ENCODE data around the gene UROC1.

Gene UROC1

DNA sequence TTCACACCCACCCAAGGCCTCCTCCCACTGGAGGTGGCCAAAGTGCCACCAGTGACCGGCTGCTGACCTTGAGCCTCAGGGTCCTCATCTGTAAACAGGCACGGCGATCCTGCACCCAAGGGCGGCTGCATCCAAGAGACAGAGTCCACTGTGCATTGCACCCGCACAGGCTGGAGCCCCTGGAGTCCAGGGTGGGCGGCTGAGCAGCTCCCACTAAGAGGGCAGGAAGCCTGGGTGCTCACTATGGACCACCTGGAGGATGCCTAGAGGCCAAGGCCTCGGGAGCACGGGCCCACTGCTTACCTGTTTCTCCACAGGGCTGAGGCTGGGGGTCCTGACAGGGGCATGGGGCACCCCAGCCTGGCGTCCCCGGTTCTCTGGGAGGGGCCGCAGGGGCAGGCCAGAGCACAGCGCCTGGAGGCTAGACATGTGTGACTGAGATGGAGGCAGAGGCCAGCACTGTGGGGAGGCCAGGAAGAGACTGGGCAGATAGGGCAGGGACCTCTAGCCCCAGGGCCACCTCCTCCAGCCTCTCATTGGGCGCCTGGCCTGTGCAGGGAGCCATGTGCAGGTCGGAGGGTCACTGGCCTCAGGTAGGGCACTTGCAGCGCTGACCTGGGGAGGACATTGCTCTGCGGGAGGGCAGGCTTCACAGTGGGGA, at the start of gene UROC1:
TSS of gene UROC1 (minus strand) at position 483 of the 661 bp plus-strand sequence. CDS start at position 429, 54 bp downstream.
- DNase-seq: no peak

DNA sequence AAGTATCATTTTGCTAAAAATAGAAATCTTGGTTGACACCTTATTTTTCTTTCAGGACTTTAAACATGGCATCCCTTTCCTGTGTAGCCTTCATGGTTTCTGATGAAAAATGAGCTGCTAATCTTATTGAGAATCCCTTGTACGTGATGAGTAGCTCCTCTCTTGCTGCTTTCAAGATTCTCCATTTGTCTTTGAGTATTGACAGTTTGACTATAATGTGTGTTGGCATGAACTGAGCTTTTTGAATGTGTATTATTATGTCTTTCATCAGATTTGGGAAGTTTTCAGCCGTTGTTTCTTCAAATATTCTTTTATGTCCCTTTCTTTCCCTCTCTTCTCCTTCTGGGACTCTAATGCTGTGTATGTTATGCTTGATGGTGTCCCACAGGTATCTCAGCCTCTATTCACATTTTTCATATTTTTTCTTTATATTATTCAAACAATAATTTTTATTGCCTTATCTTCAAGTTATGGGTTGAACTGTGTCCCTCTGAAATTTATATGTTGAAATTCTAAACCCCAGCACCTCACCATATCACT, 45.2 kb upstream of the UROC1 start:
- no peak for DNase-seq

DNA sequence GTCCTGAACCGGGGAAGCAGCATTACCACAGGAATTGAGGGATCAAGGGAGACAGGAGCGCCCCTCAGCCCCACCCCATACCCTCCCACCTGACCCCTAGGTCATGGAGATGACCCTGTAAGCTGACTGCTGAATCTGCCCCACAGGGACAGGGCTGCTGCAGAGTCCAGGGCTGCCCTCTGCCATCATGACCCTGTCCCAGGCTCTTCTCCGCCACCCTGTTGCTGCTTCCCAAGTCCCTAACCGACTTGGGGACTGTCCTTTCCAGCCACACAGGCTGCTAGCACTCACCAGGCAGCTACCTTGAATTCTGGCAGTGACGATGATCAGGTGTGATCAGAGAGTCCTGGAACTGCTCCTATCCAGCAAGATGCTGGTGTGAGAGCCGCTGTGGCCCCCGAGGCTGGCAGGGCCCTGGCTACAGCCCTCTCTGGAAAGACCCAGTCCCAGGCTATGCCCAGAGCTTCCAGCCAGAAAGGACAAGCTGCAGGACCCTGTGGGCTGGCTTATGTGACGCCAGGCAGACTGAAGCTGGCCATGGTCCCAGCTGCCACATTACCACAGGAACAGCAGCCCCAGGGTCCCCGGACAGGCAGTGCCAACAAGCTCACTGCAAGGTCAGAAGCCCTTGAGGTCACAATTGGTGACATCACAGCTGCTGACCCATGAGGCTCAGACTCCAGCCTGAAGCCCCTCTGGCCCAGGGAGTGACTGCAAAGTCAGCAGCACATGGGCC, 40.9 kb upstream of the UROC1 start, which contains the start of gene C3orf22:
TSS of gene C3orf22 (minus strand) at position 597 of the 736 bp plus-strand sequence. CDS start 5,542 bp downstream, outside the sequence.
- DNase-seq: no peak

DNA sequence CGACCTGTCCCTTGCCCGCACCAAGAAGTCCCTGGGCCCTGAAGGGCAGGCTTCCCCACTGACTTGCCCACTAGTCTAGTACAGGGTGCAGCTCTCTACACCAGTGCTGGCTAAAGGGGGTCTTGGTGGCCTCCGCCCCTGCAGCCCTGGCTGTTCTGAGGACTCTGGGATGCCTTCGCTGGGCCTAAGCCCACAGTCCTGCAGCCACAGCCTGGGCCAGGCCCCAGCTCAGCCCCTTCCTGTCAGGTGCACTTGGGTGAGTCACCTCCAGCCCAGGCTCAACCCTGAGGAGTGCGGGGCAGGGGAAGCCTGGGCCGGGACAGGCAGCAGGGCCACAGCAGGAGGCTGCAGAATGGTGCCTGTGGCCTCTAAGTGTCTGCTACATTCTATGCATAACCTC, 40.2 kb upstream of the UROC1 start:
- DNase-seq: no peak

DNA sequence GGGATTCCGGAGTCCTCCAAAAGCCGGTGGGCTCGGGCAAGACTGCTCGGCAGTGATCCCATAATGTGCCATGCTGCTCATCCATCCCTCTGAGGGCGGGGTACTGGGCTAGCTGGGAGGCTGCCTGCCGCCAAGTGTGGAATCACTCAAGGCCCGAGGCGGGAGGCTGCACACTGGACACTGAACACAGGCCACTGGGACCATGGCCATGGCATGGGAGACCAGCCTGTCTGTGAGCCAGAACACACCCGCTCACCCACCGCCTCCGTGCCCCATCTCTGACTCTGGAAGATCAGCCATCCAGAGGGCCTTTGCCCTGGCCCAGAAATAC, 39.8 kb upstream of the UROC1 start:
- DNase-seq: no peak

DNA sequence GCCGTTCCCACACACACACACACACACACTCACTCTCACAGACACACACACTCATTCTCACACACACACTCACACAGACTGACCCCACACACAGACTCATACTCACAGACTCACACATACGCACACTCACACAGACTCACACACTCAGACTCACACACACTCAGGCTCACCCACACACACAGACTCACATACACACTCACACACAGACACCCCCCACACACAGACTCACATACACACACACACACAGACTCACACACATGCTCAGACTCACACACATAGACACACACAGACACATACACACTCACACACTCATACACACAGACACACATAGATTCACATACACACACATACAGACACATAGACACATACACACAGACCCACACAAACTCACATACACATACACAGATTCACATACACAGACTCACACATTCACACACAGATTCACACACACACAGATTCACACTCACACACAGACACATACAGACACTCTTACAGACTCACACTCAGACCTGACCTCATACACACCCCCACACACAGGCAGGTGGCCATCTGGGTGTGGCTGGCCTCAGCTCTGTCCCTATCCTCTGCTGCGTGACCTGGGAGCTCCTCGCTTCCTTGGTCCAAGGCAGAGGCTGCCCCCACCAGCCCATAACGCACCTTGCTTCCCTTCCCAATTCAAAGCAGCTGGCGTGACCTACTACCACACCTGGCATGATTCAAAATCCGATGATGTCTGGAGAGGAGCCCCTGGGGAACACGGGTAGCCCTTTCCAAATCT, 39.3 kb upstream of the UROC1 start:
- no peak for DNase-seq

DNA sequence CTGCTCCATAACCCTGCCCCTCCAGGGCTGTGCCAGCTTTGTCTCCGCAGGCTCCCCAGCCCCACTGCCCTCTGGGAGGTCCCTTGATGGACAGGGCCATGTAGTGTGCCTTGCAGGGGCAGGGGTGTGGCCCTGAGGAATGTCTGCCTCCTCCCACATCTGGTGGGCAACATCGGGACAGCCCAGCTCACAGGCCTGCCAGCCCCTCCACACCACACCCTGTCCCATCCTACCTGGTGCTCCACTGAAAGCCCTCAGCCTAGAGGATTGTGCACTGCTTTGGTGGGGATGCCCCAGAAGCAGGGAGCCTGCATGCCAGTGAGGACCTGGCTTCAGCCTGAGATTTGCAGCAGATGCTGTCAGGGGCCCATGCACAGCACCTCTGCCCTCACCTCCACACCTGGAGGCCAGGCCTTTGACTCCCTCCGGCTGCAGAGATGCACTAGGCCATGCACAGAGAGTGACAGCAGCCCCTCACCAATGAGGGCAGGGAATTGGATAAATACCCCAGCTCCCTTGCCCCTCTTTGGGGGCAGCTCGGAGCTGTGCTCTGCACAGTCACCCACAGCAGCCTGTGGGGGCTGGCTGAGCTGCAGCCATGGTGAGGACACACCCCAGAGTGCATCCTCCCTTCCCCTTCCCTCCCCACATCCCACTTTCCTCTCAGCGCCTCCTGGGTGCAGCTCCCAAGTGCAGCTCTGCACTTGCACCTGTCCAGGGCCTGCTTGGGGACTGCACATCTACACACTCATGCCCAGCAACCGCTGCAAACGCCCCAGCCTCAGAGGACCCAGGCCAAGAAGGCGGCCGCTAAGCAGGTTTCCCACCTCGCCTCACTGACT, 38.4 kb upstream of the UROC1 start:
- DNase-seq: no peak

DNA sequence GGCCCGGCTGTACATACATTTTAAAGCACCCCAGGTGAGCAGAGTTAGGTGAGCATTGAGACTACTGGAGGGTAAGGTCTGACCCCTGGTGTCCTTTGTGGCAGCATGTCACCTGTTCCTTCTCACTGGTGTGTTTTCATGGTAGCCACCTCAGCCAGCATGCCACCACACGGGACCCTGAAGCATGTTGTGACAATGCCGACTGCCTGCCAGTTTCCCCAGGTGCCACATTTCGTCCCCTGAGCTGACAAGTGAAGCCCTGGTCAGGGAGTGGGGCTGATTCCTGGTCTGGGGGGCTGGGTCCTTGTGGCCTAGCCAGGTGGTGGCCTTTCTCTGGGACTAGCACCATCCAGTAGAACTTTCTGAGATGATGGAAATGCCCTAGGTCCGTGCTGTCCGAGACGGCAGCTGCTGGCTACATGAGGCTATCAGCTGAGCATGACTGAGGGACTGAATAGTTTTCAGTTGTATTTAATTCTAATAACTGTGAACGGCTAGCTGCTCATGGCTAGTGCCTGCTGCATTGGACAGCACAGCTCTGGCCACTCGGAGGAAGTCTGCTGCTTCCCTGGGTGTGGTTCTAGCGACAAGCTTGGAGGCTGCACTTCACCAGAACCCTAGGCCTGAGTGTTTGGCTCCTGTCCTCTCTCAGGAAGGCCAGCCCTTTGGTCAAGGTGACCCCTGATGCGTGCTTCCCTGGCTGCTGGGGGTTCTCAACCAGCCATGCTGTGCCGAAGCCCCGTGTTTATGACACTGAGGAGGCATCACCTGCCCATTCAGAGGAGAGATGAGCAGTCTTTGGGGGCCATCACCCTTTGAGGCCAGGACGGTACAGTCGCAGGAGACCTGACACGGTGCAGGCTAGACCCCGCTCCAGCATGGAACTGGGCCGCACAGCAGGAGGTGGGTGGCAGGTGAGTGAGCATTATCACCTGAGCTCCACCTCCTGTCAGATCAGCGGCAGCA, 37.3 kb upstream of the UROC1 start:
- DNase-seq: no peak

DNA sequence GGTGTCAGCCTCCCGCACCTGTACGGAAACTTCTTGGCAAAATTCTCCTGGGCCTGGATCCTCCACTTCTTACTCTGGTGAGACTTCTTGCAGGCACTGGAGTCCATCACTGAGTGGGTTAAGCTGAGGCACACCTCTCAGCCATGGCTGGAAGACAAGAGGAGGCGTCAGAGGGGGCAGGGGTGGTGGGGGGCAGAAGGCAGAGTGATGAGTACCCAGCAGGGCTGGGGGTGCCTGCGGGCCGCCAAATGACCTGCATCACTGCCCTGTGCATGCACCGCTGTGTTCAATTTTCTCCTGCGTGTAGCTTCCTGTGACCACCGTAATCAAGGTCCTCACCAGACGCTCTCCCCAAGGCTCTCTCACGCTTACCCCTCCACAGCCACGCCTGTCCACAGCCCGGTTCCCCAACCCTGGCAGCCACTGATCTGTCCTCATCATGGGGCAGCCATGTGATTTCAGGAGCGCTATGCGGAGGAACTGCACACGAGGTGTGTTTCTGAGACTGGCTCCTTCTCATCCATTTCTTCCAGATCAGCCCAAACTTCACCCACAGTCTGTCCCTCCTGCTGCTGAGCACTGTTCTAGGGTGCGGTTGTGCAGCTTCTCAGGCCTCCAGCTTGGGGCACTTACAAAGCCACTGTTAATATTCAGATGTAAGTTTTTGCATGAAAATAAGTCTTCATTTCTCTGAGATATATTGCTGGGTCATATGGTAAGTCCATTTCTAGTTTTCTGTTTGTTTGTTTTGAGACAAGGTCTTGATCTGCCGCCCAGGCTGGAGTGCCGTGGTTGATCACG, 35.9 kb upstream of the UROC1 start:
- DNase-seq: no peak

DNA sequence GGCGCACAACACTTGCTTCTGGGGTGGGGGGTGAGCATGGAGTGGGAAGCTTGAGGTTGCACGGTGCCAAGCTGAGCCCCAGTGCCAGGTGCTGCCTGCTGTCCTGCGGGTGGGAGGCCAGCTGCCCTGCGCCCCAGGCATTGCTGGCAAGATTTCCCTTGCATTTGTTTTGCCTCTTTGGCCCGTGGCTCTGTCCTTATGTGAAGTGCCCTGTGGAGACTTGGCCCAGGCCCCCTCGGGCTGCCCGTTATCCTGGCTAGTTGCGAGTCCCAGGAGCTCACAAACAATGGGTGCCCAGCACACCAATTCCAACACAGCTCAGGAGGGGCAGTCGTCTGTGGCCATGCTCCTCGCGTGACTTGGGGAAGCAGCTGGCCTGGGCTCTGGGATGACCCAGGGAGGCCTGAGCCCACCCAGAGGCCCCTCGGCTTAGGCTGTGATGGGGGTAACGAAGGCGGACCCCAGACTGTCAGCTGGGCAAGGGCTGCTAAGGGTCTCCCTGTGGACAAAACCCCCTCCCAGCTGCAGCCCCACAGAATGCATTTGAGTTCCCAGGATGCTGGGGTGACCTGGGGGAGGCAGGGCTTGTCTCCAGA, 35.2 kb upstream of the UROC1 start:
- no peak for DNase-seq

DNA sequence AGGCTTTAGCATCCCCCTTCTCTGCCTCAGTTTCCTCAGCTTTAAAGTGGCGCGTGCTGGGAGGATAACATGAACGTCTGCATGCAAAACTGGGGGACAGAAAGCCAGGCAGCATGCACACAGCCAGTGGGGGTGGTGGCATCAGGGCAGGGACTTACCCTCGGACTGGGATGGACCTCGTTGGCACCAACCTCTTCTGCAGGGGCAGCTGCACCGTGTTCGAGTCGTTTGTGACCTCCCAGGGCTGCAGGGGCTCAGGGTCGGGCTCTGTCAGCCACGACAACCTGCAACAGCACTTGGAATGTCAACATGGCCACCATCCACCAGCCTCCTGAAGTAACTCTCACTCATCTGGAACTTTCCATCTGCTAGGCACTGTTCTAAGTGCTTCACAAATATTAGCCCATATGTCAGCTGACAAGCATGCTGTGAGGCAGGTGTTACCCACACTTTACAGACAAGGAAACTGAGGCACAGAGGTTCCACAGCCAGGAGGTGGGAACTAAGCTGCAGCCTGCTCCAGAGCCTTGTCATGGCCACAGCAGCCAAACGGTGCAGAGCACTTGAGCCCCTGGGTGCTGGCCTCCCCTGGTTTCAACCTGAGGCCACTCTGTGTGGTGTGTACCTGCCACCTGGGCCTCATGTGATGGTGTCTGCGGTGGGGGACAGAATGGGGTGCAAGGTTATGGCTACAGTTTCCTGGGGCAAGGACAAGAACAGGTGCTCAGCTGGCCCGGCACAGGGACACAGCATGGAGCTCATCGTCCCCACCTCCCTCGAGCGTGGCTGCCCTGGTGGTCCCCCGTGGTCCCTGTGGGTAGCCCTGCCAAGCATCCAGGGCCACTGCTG, 34.5 kb upstream of the UROC1 start:
- no peak for DNase-seq

DNA sequence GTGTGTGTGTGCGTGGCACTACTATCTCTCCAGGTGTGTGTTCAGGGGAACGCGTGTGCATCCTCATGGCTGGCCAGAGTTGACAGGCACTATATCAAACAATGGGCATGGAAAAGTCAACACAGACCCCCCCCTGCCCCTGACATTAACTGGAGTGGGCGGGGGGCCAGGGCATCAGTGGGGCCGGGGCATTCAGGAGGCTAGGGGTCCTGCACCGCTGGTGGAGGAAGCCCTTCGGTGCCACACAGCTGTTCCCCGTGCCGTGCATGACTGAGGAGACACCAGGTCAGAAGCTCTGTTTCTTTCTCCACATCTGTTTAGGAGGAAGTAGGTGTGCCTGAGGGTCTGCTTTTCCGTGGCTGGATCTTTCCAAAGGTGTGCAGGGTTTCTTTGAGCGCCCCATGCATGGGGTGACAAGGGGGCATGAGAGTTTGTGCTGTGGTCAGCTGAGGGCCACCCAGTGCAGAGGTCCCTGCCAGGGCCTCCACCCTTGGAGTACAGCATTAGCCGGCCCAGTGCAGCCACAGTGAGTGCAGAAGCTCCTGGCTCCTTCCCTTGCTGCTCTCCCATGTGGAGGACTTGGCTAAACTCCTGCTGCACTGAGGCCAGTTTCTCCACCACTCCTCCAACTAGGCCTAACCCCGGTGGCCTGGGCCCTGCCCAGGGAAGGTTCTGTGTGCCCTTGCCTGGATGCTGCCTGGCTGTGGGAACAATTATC, 33.7 kb upstream of the UROC1 start:
- DNase-seq: no peak

DNA sequence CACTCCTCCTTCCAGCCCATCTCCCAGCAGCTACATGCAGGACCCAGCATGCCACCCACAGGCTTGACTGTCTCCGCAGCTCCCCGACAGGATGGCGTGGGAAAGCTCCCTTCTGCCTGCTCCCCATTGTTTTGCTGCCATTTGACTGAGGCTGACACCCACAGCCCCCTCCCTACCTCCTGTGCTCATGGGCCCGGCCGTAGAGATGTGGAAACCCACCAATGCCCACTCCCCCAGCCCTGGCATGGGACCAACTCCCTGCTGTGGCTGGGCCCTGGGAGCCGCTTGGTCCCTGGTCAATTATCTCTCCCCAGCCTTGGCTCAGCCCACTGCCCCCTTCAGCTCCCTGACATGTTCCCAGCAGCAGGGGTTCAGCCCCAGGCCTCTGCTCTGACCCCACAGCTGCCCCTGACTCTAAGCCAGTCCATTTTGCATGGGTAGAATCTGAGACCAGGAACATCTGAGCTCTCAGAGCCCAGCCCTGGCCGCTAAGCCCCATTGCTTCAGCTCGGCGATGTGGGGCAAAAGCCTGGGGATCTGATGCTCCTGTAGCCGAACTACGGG, 33.0 kb upstream of the UROC1 start:
- no peak for DNase-seq

DNA sequence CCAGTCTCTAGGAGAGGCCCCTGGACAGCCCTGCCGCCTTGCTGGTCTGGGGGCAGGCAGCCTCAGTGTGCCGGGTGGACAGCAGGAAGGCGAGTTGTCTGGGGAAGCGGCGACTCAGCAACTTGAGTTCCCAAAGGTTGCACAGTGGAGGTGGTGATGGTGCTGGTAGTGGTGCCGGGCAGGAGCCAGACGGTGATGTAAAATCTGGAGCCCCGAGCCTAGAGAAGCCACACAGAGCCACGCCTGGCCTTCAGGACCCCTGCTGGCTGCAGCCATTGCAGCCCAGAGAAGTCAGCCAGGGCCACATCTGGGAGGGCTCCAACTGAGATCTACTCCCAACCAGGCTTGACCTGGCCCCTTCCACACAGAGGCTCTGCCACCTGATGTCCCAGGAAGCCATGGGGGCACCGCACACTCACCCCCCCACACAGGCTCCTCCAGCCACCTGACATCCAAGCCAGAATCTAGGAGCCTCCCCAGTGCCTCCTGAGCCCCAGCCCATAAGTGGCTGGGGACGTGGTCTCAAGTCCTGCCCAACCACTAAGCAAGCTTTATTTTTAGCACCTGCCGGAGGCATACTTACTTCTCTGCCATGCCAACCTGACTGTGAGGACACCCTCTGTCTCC, 32.4 kb upstream of the UROC1 start:
- no peak for DNase-seq

DNA sequence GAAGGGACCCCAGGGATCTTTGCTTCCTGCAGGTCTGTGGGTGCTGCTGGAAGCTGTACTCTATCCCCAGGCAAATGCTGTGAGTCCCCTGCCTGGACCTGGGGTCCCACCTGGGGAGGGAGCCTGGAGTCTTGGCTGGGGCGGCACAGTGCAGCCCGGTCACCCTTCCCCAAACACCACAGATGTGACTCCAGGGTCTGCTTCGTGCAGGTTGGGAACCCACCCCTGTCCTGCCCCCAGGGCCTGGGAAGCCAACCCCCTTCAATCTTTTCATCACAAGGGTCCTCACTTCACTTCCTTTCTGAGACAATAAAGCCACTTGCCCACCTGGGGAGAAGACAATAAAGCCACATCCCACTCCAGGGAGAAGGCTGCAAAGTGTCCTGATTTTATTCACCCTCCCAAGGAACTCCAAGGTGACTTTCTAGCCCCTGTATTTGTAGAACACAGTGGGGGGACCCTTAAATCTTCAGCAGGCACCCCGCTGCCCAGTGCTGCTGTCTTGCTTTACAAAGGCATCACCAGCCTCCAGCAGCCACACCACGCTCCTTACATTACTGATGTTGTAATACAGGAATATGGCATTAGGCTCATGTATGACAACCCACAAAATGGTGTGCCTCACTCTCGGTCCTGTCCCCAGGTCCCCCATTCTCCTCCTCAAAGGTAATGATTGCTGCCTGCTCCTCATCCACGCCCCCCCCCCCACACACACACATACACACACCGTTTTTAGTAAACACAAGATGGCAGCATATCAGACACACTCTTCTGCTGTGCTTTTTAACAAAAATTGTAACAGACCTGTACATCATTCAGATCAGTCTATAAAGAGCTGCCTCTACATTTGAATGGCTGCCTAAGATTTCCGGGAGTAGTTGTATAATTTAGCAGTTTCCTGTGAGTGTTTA, 31.2 kb upstream of the UROC1 start:
- no peak for DNase-seq

DNA sequence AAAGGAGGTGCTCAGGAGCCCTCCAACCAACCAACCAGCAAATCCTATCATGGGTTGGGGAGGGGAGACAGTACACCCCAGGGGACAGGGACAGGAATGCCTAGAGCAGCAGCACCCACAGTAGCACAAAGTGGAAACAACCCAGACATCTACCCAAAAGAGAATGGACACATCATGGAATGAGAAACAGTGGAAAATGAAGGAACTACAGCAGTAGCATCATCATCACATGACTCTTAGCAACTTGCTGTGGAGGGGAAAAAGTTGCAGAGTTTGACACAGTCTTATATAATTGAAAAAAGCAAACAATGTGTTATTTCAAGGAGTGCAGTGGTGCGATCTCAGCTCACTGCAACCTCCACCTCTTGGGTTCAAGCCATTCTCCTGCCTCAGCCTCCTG, 30.1 kb upstream of the UROC1 start:
- DNase-seq: no peak
